Prostate gland (tissue), 2 donors: ENCODE data around the gene CD3E.

ENCODE experiments used
- POLR2A ChIP-seq: fragments of 450-650 bp; IDR thresholded peaks from one replicate; pipeline ENCODE4 v1.6.1; 2016; ENCODE audit warnings: antibody characterized with exemption, mild to moderate bottlenecking
- TF ChIP-seq, protein P1 (sequence below), 4 experiments: fragments of 200-600 bp in 2 of 4; fragments of 450-650 bp in 2 of 4; sonication (generic) in 2 of 4; IDR thresholded peaks; 1 replicate in 3 of 4; 2 replicates in 1 of 4; pipeline ENCODE4 v1.5.1; 2016 to 2019; ENCODE audit warnings: antibody characterized with exemption in 4 of 4, mild to moderate bottlenecking in 2 of 4, moderate library complexity in 2 of 4

DNA sequence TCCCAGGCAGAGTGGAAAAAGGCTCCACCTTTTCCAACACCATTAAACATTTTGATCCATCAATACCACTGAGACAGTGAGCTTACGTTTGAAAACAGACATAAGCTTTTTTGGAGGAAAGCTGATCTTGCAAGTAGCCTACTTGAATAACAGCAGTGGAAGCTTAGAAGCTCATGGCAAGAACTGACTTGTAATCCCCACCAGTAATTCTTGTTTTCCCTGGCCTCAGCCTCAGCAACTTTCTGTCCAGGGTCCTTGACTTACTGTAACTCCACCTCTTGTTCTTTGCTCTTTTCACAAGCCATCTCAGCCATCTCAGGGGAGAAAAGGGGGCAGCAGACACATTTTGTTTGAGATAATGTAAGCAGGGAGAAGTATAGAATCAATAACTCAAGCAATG is 28.1 kb upstream of the CD3E start:
- TF ChIP-seq, protein P1, sequence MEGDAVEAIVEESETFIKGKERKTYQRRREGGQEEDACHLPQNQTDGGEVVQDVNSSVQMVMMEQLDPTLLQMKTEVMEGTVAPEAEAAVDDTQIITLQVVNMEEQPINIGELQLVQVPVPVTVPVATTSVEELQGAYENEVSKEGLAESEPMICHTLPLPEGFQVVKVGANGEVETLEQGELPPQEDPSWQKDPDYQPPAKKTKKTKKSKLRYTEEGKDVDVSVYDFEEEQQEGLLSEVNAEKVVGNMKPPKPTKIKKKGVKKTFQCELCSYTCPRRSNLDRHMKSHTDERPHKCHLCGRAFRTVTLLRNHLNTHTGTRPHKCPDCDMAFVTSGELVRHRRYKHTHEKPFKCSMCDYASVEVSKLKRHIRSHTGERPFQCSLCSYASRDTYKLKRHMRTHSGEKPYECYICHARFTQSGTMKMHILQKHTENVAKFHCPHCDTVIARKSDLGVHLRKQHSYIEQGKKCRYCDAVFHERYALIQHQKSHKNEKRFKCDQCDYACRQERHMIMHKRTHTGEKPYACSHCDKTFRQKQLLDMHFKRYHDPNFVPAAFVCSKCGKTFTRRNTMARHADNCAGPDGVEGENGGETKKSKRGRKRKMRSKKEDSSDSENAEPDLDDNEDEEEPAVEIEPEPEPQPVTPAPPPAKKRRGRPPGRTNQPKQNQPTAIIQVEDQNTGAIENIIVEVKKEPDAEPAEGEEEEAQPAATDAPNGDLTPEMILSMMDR (IDR thresholded peaks at IDR 0.05): no peak
- TF ChIP-seq POLR2A: no peak
